NT2/D1 (cell line): ENCODE measurements around the gene C20orf96.

Experiments used
- SUZ12 ChIP-seq: IDR thresholded peaks from 2 replicates; pipeline ENCODE4 v1.6.1; 2011; ENCODE audit not compliant: insufficient read length, insufficient read depth; ENCODE audit errors: extremely low read depth
- YY1 ChIP-seq: IDR thresholded peaks from 2 replicates; pipeline ENCODE4 v1.6.1; 2011; ENCODE audit not compliant: insufficient read length, insufficient read depth

- TF ChIP-seq YY1 (no peak), SUZ12 (no peak)
Measured at GRCh38 chr20:278181-278580, 12.4 kb downstream of the C20orf96 start.
